ENCODE data around the gene DNAJC22.
A peak's percentile ranks its signal among the peaks of the same experiment; 100 is the strongest.

The DNAJC22 gene

DNA sequence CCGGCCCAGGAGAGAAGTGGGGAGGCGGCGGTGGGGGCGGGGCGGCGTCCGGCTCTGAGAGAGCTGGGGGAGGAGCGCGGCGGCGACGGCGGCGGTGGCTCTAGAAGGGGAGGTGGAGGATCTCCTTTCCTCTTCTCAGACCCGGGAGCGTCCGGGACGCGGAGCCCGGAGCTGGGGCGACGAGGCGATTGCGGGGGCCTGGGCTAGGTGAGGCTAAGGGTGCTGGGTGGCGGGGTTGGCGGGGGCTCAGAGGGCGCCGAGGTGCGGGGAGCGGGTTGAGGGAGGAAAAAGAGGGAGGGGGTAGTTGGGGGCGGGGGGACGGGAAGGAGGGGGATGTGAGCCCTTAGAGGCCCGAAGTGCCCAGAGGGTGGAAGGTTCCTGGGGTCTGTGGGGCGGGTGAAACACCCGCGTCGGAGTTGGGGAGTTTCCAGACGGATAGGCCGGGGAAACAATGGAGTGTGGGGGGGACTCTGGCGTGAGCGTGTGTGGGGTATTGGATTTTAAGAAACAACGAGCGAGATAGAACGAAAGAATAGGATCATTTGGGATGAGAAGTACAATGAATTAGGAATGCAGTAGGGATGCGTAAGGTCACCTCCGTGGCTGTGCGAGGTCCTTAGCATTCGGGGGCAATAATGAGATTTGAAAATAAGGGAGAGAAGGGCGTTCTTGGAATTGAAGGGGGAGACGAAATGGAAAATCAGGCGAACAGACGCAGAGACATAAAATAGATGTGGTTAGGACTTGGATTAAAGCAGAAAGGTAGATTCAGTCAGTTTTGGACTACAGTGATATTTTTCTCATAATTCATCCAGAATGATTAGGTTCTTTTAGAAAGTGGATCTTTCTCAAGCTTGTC lies 20.9 kb downstream of the DNAJC22 start, which contains the start of gene SPATS2:
Gene SPATS2, plus strand, starts transcription at position 82 of the 859 bp plus-strand sequence. CDS start 93,551 bp downstream, outside the sequence.
- TF ChIP-seq, protein P1, sequence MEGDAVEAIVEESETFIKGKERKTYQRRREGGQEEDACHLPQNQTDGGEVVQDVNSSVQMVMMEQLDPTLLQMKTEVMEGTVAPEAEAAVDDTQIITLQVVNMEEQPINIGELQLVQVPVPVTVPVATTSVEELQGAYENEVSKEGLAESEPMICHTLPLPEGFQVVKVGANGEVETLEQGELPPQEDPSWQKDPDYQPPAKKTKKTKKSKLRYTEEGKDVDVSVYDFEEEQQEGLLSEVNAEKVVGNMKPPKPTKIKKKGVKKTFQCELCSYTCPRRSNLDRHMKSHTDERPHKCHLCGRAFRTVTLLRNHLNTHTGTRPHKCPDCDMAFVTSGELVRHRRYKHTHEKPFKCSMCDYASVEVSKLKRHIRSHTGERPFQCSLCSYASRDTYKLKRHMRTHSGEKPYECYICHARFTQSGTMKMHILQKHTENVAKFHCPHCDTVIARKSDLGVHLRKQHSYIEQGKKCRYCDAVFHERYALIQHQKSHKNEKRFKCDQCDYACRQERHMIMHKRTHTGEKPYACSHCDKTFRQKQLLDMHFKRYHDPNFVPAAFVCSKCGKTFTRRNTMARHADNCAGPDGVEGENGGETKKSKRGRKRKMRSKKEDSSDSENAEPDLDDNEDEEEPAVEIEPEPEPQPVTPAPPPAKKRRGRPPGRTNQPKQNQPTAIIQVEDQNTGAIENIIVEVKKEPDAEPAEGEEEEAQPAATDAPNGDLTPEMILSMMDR (IDR thresholded peaks at IDR 0.05; ENCODE audit: insufficient read depth, low read length, poor library complexity, severe bottlenecking): no peak
- H3K36me3 ChIP-seq (ENCODE audit: control insufficient read depth, insufficient read depth, low read length): no peaks in the 10 kb centered on the region
- no peak for DNase-seq (ENCODE audit: extremely low read depth, insufficient read length)
- H3K27me3 ChIP-seq (replicated peaks; ENCODE audit: control insufficient read depth, insufficient read depth, low read length): no peaks in the 10 kb centered on the region
- H3K4me3 ChIP-seq (replicated peaks; ENCODE audit: low read depth, low read length): peak within 1 kb of the TSS; percentile 94

- TF ChIP-seq, protein P1 (IDR thresholded peaks at IDR 0.05; ENCODE audit: insufficient read depth, low read length, poor library complexity, severe bottlenecking): no peak
- H3K36me3 ChIP-seq (ENCODE audit: control insufficient read depth, insufficient read depth, low read length): no peaks in the 10 kb centered on the region
- DNase-seq (ENCODE audit: extremely low read depth, insufficient read length): no peak
- no peaks in the 10 kb centered on the region for H3K27me3 ChIP-seq (replicated peaks; ENCODE audit: control insufficient read depth, insufficient read depth, low read length)
- peak overlapping the region; percentile 94 for H3K4me3 ChIP-seq (replicated peaks; ENCODE audit: low read depth, low read length)
These were observed 21.5 kb downstream of the DNAJC22 start for GRCh38 chr12:49368240-49368600.

GRCh38 chr12:49369411-49370145 lies 22.9 kb downstream of the DNAJC22 start:
- DNase-seq (ENCODE audit: extremely low read depth, insufficient read length): no peak
- TF ChIP-seq, protein P1 (IDR thresholded peaks at IDR 0.05; ENCODE audit: insufficient read depth, low read length, poor library complexity, severe bottlenecking): peak; percentile 52

DNA sequence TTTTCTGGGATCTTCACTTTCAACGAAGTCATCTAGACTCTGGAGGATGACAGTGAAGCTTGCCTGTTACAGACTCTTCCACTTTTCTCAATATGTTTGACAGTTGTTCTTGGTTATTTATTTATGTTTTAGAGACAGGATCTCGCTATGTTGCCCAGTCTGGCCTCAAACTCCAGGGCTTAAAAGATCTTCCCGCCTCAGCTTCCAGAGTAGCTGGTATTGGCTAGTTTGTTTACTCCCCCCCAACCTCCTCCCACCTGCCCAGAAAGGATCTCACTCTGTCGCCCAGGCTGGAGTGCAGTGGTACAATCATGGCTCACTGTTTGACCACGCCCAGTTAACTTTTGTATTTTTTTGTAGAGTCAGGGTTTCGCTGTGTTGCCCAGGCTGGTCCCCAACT lies 23.9 kb downstream of the DNAJC22 start:
- TF ChIP-seq, protein P1 (IDR thresholded peaks at IDR 0.05; ENCODE audit: insufficient read depth, low read length, poor library complexity, severe bottlenecking): no peak
- H3K27me3 ChIP-seq (replicated peaks; ENCODE audit: control insufficient read depth, insufficient read depth, low read length): no peaks in the 10 kb centered on the region
- DNase-seq (ENCODE audit: extremely low read depth, insufficient read length): no peak
- peaks cover 2% of the 10 kb centered on the region for H3K36me3 ChIP-seq (ENCODE audit: control insufficient read depth, insufficient read depth, low read length)
- peak overlapping the region; percentile 94; the same call in 1 of the 2 replicates for H3K4me3 ChIP-seq (replicated peaks; ENCODE audit: low read depth, low read length)

More at GRCh38 chr12:49369411-49370145, 22.9 kb downstream of the DNAJC22 start:
- peaks cover 2% of the 10 kb centered on the region for H3K36me3 ChIP-seq (ENCODE audit: control insufficient read depth, insufficient read depth, low read length)
- peak overlapping the region; percentile 94 for H3K4me3 ChIP-seq (replicated peaks; ENCODE audit: low read depth, low read length)
- no peaks in the 10 kb centered on the region for H3K27me3 ChIP-seq (replicated peaks; ENCODE audit: control insufficient read depth, insufficient read depth, low read length)

- H3K36me3 ChIP-seq (ENCODE audit: control insufficient read depth, insufficient read depth, low read length): peaks cover 2% of the 10 kb centered on the region
- H3K4me3 ChIP-seq (replicated peaks; ENCODE audit: low read depth, low read length): no peak overlapping the region
- TF ChIP-seq, protein P1 (IDR thresholded peaks at IDR 0.05; ENCODE audit: insufficient read depth, low read length, poor library complexity, severe bottlenecking): no peak
- DNase-seq (ENCODE audit: extremely low read depth, insufficient read length): no peak
- no peaks in the 10 kb centered on the region for H3K27me3 ChIP-seq (replicated peaks; ENCODE audit: control insufficient read depth, insufficient read depth, low read length)
These were observed 28.7 kb downstream of the DNAJC22 start for GRCh38 chr12:49375406-49375805.
